ENCODE data around the gene MGAT4B.

MGAT4B gene

GRCh38 chr5:179769796-179770195 is 36.9 kb downstream of the MGAT4B start:
- no peak for DNase-seq (ENCODE audit: low spot score)

GRCh38 chr5:179769271-179769670 is 37.4 kb downstream of the MGAT4B start:
- no peak for DNase-seq (ENCODE audit: low spot score)

- DNase-seq (ENCODE audit: low spot score), result no peak
Measured at GRCh38 chr5:179768326-179769085, 38.2 kb downstream of the MGAT4B start.

- DNase-seq (ENCODE audit: low spot score), result no peak
Measured at GRCh38 chr5:179767496-179768100, 39.1 kb downstream of the MGAT4B start.

- DNase-seq (ENCODE audit: low spot score), result no peak
Measured at GRCh38 chr5:179766726-179767455, 39.8 kb downstream of the MGAT4B start.

GRCh38 chr5:179766021-179766725 is 40.5 kb downstream of the MGAT4B start:
- DNase-seq (ENCODE audit: low spot score), result no peak

- no peak for DNase-seq (ENCODE audit: low spot score)
Measured at GRCh38 chr5:179765400-179765799, 41.3 kb downstream of the MGAT4B start.

- no peak for DNase-seq (ENCODE audit: low spot score)
Measured at GRCh38 chr5:179764056-179764455, 42.6 kb downstream of the MGAT4B start.

GRCh38 chr5:179763215-179763945 is 43.3 kb downstream of the MGAT4B start:
- DNase-seq (ENCODE audit: low spot score), result peak; percentile 63

GRCh38 chr5:179762781-179763176 is 43.9 kb downstream of the MGAT4B start:
- no peak for DNase-seq (ENCODE audit: low spot score)

- DNase-seq (ENCODE audit: low spot score), result no peak
Measured at GRCh38 chr5:179762079-179762780, 44.4 kb downstream of the MGAT4B start.

- no peak for DNase-seq (ENCODE audit: low spot score)
Measured at GRCh38 chr5:179759581-179760551, 46.8 kb downstream of the MGAT4B start.

- DNase-seq (ENCODE audit: low spot score), result no peak
Measured at GRCh38 chr5:179758955-179759354, 47.7 kb downstream of the MGAT4B start.

- DNase-seq (ENCODE audit: low spot score), result no peak
Measured at GRCh38 chr5:179755022-179755421, 51.6 kb downstream of the MGAT4B start.

GRCh38 chr5:179753971-179754370 is 52.7 kb downstream of the MGAT4B start:
- DNase-seq (ENCODE audit: low spot score), result no peak

GRCh38 chr5:179749857-179750508 is 56.7 kb downstream of the MGAT4B start:
- no peak for DNase-seq (ENCODE audit: low spot score)

- DNase-seq (ENCODE audit: low spot score), result no peak
Measured at GRCh38 chr5:179747811-179748210, 58.9 kb downstream of the MGAT4B start.
